WTC11 (cell line): ENCODE results near the gene PAF1. TPM values are rescaled to one million over a fixed set of nuclear protein-coding genes. Genes with fewer than 3 reads are reported as not detected.

Experiments used
- ATAC-seq: fragments of 200-7000 bp; cut with Tn5 transposase; 2 replicates; pipeline ENCODE4 v1.10.0; 2021; ENCODE audit warnings: mild to moderate bottlenecking, moderate library complexity
- CTCF ChIA-PET: fragments of 300-600 bp; sonication (Branson Sonifier 250); formaldehyde crosslinking; loops from one replicate; lab custom pipeline; 2021; ENCODE audit warnings: antibody characterized with exemption; lab: Charles Lee
- POLR2A ChIA-PET: fragments of 350-600 bp; sonication (Branson Sonifier 250); formaldehyde crosslinking; loops from one replicate; lab custom pipeline; 2021; ENCODE audit warnings: antibody characterized with exemption; lab: Charles Lee
- DNase-seq: peaks from one replicate; pipeline ENCODE4 v3.0.0; 2021; ENCODE audit warnings: low spot score
- H3K27ac Mint-ChIP-seq: 2 replicates; pipeline ENCODE4 v1.8.0; 2021; ENCODE audit warnings: mixed read lengths
- H3K27me3 Mint-ChIP-seq: 2 replicates; pipeline ENCODE4 v1.8.0; 2021; ENCODE audit warnings: low read depth, mild to moderate bottlenecking, moderate library complexity, mixed read lengths
- H3K36me3 Mint-ChIP-seq: 2 replicates; pipeline ENCODE4 v1.8.0; 2021; ENCODE audit warnings: mixed read lengths
- H3K4me1 Mint-ChIP-seq: 2 replicates; pipeline ENCODE4 v1.8.0; 2022; ENCODE audit warnings: mixed read lengths
- H3K4me3 Mint-ChIP-seq: 2 replicates; pipeline ENCODE4 v1.8.0; 2021; ENCODE audit warnings: mild to moderate bottlenecking, moderate library complexity, mixed read lengths
- H3K9me3 Mint-ChIP-seq: 2 replicates; pipeline ENCODE4 v1.8.0; 2021; ENCODE audit warnings: mixed read lengths
- ATF1 ChIP-seq: sonication (generic); formaldehyde crosslinking; IDR thresholded peaks from 2 replicates; pipeline ENCODE4 v1.8.1; 2023; ENCODE audit warnings: mild to moderate bottlenecking, moderate library complexity, missing genetic modification reagents
- ATF2 ChIP-seq: sonication (generic); formaldehyde crosslinking; IDR thresholded peaks from 2 replicates; pipeline ENCODE4 v1.8.1; 2022; ENCODE audit warnings: low read depth, missing genetic modification reagents, borderline replicate concordance
- ATF3 ChIP-seq: sonication (generic); formaldehyde crosslinking; conservative IDR thresholded peaks from 2 replicates; pipeline ENCODE4 v1.8.1; 2022; ENCODE audit warnings: mild to moderate bottlenecking, missing genetic modification reagents
- CBFB ChIP-seq: sonication (generic); formaldehyde crosslinking; IDR thresholded peaks from 2 replicates; pipeline ENCODE4 v1.8.1; 2022; ENCODE audit warnings: mild to moderate bottlenecking, low read depth, missing genetic modification reagents
- CREM ChIP-seq: sonication (generic); formaldehyde crosslinking; IDR thresholded peaks from 2 replicates; pipeline ENCODE4 v1.8.1; 2022; ENCODE audit warnings: mild to moderate bottlenecking, missing genetic modification reagents, moderate library complexity
- CTCF ChIP-seq: fragments of 200-600 bp; IDR thresholded peaks from 2 replicates; pipeline ENCODE4 v1.8.0; 2022; ENCODE audit warnings: antibody characterized with exemption
- ETV6 ChIP-seq: sonication (generic); formaldehyde crosslinking; IDR thresholded peaks from 2 replicates; pipeline ENCODE4 v1.8.1; 2022; ENCODE audit warnings: mild to moderate bottlenecking, missing genetic modification reagents
- GABPB1 ChIP-seq: sonication (generic); formaldehyde crosslinking; IDR thresholded peaks from 2 replicates; pipeline ENCODE4 v1.8.1; 2023; ENCODE audit warnings: mild to moderate bottlenecking, missing genetic modification reagents
- GRHL2 ChIP-seq: fragments of 250-450 bp; sonication (Bioruptor Pico); IDR thresholded peaks from 2 replicates; pipeline ENCODE4 v1.8.0; 2022; ENCODE audit warnings: mild to moderate bottlenecking, moderate library complexity; ENCODE audit not compliant: insufficient replicate concordance, severe bottlenecking
- GTF2I ChIP-seq: fragments of 250-450 bp; sonication (Bioruptor Pico); conservative IDR thresholded peaks from 2 replicates; pipeline ENCODE4 v1.4.0; 2021; ENCODE audit warnings: mild to moderate bottlenecking
- IRF1 ChIP-seq: sonication (generic); formaldehyde crosslinking; IDR thresholded peaks from 2 replicates; pipeline ENCODE4 v1.8.0; 2023; ENCODE audit warnings: missing genetic modification reagents
- JAZF1 ChIP-seq: fragments of 250-450 bp; sonication (Bioruptor Pico); IDR thresholded peaks from 2 replicates; pipeline ENCODE4 v1.9.0; 2021; ENCODE audit warnings: moderate library complexity, mild to moderate bottlenecking, inconsistent platforms
- KAT7 ChIP-seq: sonication (generic); formaldehyde crosslinking; IDR thresholded peaks from 2 replicates; pipeline ENCODE4 v1.8.1; 2023; ENCODE audit warnings: missing genetic modification reagents, mild to moderate bottlenecking, borderline replicate concordance
- NFATC4 ChIP-seq: fragments of 250-450 bp; sonication (Bioruptor Pico); IDR thresholded peaks from 2 replicates; pipeline ENCODE4 v1.9.0; 2021; ENCODE audit warnings: mild to moderate bottlenecking
- PRRX2 ChIP-seq: fragments of 250-450 bp; sonication (Bioruptor Pico); IDR thresholded peaks from 2 replicates; pipeline ENCODE4 v1.8.0; 2021; ENCODE audit warnings: mild to moderate bottlenecking
- TCF7 ChIP-seq: sonication (generic); formaldehyde crosslinking; IDR thresholded peaks from 2 replicates; pipeline ENCODE4 v1.8.0; 2022; ENCODE audit warnings: mild to moderate bottlenecking, low read depth, missing genetic modification reagents, moderate library complexity
- TEAD4 ChIP-seq: sonication (generic); formaldehyde crosslinking; IDR thresholded peaks from 2 replicates; pipeline ENCODE4 v1.8.0; 2022; ENCODE audit warnings: mild to moderate bottlenecking, missing genetic modification reagents
- USF2 ChIP-seq: sonication (generic); formaldehyde crosslinking; IDR thresholded peaks from 2 replicates; pipeline ENCODE4 v1.8.1; 2023; ENCODE audit warnings: mild to moderate bottlenecking, missing genetic modification reagents, moderate library complexity
- ZBTB21 ChIP-seq: sonication (generic); formaldehyde crosslinking; IDR thresholded peaks from 2 replicates; pipeline ENCODE4 v1.8.1; 2023; ENCODE audit warnings: mild to moderate bottlenecking, missing genetic modification reagents, borderline replicate concordance
- ZMAT4 ChIP-seq: fragments of 250-450 bp; sonication (Bioruptor Pico); IDR thresholded peaks from 2 replicates; pipeline ENCODE4 v1.9.0; 2021; ENCODE audit warnings: mild to moderate bottlenecking
- ZNF121 ChIP-seq: sonication (generic); formaldehyde crosslinking; IDR thresholded peaks from 2 replicates; pipeline ENCODE4 v1.8.0; 2023; ENCODE audit warnings: missing genetic modification reagents
- ZNF138 ChIP-seq: sonication (generic); formaldehyde crosslinking; conservative IDR thresholded peaks from 2 replicates; pipeline ENCODE4 v1.8.1; 2022; ENCODE audit warnings: mild to moderate bottlenecking, moderate library complexity, missing genetic modification reagents
- ZNF425 ChIP-seq: fragments of 250-450 bp; sonication (Bioruptor Pico); conservative IDR thresholded peaks from 2 replicates; pipeline ENCODE4 v1.9.0; 2021; ENCODE audit warnings: mild to moderate bottlenecking
- ZNF512 ChIP-seq: sonication (generic); formaldehyde crosslinking; IDR thresholded peaks from 2 replicates; pipeline ENCODE4 v1.8.1; 2022; ENCODE audit warnings: missing genetic modification reagents, borderline replicate concordance
- total RNA-seq: library from RNA; stranded (reverse); gene quantifications from 3 replicates; pipeline ENCODE4 v1.2.3, GENCODE V29; 2021

Gene PAF1
- total RNA-seq, 1 experiment from 2014 or later = 27.8 TPM

GRCh38 chr19:39436350-39436716 lies 45.4 kb upstream of the PAF1 start:
- ATAC-seq (no peak), DNase-seq (no peak)
- Mint-ChIP-seq H3K4me3 (peak overlapping the region; percentile 99), H3K27ac (peak overlapping the region; percentile 98), H3K27me3 (no peaks in the 10 kb centered on the region), H3K9me3 (no peaks in the 10 kb centered on the region), H3K36me3 (peaks cover 34% of the 10 kb centered on the region), H3K4me1 (peaks cover 41% of the 10 kb centered on the region)
- ChIA-PET CTCF (interaction anchor here (0.6 to 2.5 kb wide), 14 partner anchors 9 to 984 kb away, joined by 3 to 16 read pairs (median 5); partner anchors contain the start of genes EID2B, PLEKHG2, SAMD4B and SUPT5H), POLR2A (interaction anchor here (0.6 to 1.8 kb wide), 31 partner anchors 9 to 1059 kb away, joined by 3 to 47 read pairs (median 5); partner anchors contain the start of genes DLL3, MED29, PAF1 and PLEKHG2)
- TF ChIP-seq KAT7 (CRISPR knock-in tag) (0 out of 2 replicates have a peak, but pooled peaks have one; percentile 7), ATF3 (CRISPR knock-in tag) (no peak)

- ChIA-PET POLR2A (interaction anchor here (0.6 to 1.8 kb wide), 31 partner anchors 9 to 1060 kb away, joined by 3 to 47 read pairs (median 5); partner anchors contain the start of genes DLL3, MED29, PAF1 and PLEKHG2), CTCF (interaction anchor here (0.6 to 2.5 kb wide), 15 partner anchors 10 to 985 kb away, joined by 3 to 16 read pairs (median 4); partner anchors contain the start of genes EID2B, PLEKHG2, SAMD4B and SUPT5H)
- ATAC-seq (peak; percentile 83), DNase-seq (peak; percentile 99)
- Mint-ChIP-seq H3K9me3 (no peaks in the 10 kb centered on the region), H3K4me3 (peak within 1 kb of the TSS; percentile 99), H3K36me3 (peaks cover 34% of the 10 kb centered on the region), H3K4me1 (peaks cover 47% of the 10 kb centered on the region), H3K27ac (peak within 1 kb of the TSS; percentile 99), H3K27me3 (no peaks in the 10 kb centered on the region)
- TF ChIP-seq ZMAT4 (CRISPR knock-in tag) (no peak), ZNF138 (CRISPR knock-in tag) (no peak), GABPB1 (peak; percentile 90), ATF2 (CRISPR knock-in tag) (no peak), NFATC4 (CRISPR knock-in tag) (no peak), IRF1 (CRISPR knock-in tag) (no peak), USF2 (CRISPR knock-in tag) (peak; percentile 45), CBFB (CRISPR knock-in tag) (peak; percentile 94), CREM (CRISPR knock-in tag) (peak; percentile 86), ZNF512 (no peak), ETV6 (CRISPR knock-in tag) (peak; percentile 92), ATF1 (CRISPR knock-in tag) (no peak), GRHL2 (no peak), TEAD4 (CRISPR knock-in tag) (no peak), ZNF121 (CRISPR knock-in tag) (no peak), ZBTB21 (CRISPR knock-in tag) (peak; percentile 82; the same call in 1 of the 2 replicates), PRRX2 (CRISPR knock-in tag) (0 out of 2 replicates have a peak, but pooled peaks have one; percentile 61), JAZF1 (CRISPR knock-in tag) (no peak), CTCF (no peak), TCF7 (CRISPR knock-in tag) (no peak), GTF2I (CRISPR knock-in tag) (no peak), ZNF425 (CRISPR knock-in tag) (no peak)
Measured at GRCh38 chr19:39435499-39436349, 44.8 kb upstream of the PAF1 start, which contains the start of gene RPS16. Gene RPS16 (minus strand): TSS chr19:39435949. CDS start chr19:39435895, 54 bp downstream.
